NCI-H2081 treated with DMSO at 0.1 percent for 48 hours (cell line): Measurements from ENCODE around the gene ARPC1B.

Experiments
- DNase-seq: peaks from one replicate; lab custom pipeline; 2025; lab: John Stamatoyannopoulos, UW

ARPC1B gene

GRCh38 chr7:99389772-99390171 is 15.2 kb downstream of the ARPC1B start:
- no peak for DNase-seq

- no peak for DNase-seq
These were observed 16.5 kb downstream of the ARPC1B start for GRCh38 chr7:99390941-99391602.

GRCh38 chr7:99392046-99392445 is 17.5 kb downstream of the ARPC1B start:
- DNase-seq, result no peak

- peak; percentile 36 for DNase-seq
These were observed 18.3 kb downstream of the ARPC1B start for GRCh38 chr7:99392659-99393354.

- no peak for DNase-seq
These were observed 19.0 kb downstream of the ARPC1B start for GRCh38 chr7:99393355-99394187.

GRCh38 chr7:99394188-99394502 is 19.6 kb downstream of the ARPC1B start:
- no peak for DNase-seq

- no peak for DNase-seq
These were observed 21.2 kb downstream of the ARPC1B start for GRCh38 chr7:99395616-99396327.

- DNase-seq, result no peak
These were observed 22.1 kb downstream of the ARPC1B start for GRCh38 chr7:99396418-99397296.

- DNase-seq, result no peak
These were observed 22.9 kb downstream of the ARPC1B start for GRCh38 chr7:99397297-99397983.

GRCh38 chr7:99398891-99399445 is 24.4 kb downstream of the ARPC1B start:
- DNase-seq, result no peak

- no peak for DNase-seq
These were observed 25.1 kb downstream of the ARPC1B start for GRCh38 chr7:99399597-99399996.

GRCh38 chr7:99402854-99403253 is 28.3 kb downstream of the ARPC1B start:
- DNase-seq, result no peak

GRCh38 chr7:99403764-99404163 is 29.2 kb downstream of the ARPC1B start:
- no peak for DNase-seq

- DNase-seq, result no peak
These were observed 29.9 kb downstream of the ARPC1B start for GRCh38 chr7:99404235-99404976.

- DNase-seq, result no peak
These were observed 30.4 kb downstream of the ARPC1B start for GRCh38 chr7:99404977-99405320.

GRCh38 chr7:99406557-99406956 is 32.0 kb downstream of the ARPC1B start:
- peak; percentile 34 for DNase-seq

GRCh38 chr7:99407872-99408378 is 33.4 kb downstream of the ARPC1B start:
- DNase-seq, result peak; percentile 16

GRCh38 chr7:99408379-99409191 is 34.1 kb downstream of the ARPC1B start, which contains the start of the genes BUD31 and PDAP1:
BUD31 (plus strand) TSS chr7:99408969; CDS start chr7:99411093, 2,124 bp downstream.
PDAP1 (minus strand) TSS chr7:99408597; CDS start chr7:99408548, 49 bp downstream.
- DNase-seq, result peak; percentile 93

- no peak for DNase-seq
These were observed 34.7 kb downstream of the ARPC1B start for GRCh38 chr7:99409192-99409572.
